ENCODE measurements around the gene CLCF1.

The CLCF1 gene

DNA sequence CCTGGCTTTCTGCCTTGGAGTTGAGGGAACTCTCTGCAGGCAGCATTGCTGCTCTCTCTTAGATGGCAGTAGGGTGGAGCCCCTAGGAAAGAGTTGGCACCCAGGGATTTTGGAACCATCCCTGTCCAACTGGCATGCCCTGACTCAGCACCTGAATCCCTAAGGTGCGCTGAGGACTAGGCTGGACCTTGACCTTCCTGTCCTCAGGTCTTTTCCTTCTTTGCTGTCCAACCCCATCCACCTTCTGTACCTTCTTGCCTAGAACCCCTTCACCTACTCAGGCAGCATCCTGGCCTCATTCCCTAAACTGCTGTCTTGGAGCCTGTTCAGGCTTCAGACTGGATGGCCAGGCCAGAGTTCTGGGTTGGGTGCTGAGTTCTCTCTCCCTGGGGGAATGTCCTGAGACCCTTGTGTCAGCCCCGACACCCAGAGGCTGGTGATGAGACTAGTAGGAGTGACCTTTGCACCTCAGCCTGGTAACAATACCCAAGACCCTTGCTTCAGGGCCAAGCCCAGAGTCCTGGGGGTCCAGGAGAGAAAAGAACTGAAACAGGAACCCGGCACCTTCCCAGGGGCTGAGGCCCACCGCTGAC lies 17.5 kb downstream of the CLCF1 start:
- no peak for DNase-seq

DNA sequence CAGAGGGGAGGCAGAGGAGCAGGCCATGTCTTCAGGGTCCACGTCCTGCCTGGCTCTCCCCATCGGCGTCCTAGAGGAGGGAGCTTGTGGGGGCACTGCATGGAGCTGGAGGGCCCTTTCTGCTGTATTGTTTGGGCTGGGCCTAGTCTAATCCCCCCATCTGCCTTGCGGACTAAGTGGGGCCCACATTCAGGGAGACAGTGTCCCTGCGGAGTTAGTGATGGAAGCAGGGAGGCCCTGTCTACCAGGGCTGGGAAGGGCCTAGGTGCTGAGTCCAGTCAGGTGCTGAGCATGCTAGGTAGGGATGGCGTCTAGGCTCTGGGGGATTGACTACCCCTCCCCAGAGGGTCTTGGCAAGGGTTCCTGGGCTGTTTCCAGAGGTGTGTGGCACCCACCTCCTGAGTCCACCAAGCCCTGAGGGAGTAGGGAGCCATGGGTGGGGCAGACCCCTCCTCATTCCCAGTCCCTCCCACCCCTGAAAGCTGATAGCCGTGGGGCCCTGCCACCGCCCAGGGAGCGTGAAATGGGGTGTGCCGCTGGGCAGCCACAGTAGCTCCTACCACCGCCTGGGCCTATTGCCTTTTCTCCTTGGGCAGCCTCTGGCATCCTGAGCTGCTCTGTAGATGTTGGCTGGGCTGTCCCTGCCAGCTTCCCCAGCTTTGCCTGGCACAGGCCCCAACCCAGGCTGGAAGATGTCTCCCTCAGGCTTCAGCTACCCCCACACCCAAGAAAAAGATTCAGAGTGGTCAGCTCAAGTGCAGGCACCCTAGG lies 18.2 kb downstream of the CLCF1 start:
- DNase-seq = no peak

DNA sequence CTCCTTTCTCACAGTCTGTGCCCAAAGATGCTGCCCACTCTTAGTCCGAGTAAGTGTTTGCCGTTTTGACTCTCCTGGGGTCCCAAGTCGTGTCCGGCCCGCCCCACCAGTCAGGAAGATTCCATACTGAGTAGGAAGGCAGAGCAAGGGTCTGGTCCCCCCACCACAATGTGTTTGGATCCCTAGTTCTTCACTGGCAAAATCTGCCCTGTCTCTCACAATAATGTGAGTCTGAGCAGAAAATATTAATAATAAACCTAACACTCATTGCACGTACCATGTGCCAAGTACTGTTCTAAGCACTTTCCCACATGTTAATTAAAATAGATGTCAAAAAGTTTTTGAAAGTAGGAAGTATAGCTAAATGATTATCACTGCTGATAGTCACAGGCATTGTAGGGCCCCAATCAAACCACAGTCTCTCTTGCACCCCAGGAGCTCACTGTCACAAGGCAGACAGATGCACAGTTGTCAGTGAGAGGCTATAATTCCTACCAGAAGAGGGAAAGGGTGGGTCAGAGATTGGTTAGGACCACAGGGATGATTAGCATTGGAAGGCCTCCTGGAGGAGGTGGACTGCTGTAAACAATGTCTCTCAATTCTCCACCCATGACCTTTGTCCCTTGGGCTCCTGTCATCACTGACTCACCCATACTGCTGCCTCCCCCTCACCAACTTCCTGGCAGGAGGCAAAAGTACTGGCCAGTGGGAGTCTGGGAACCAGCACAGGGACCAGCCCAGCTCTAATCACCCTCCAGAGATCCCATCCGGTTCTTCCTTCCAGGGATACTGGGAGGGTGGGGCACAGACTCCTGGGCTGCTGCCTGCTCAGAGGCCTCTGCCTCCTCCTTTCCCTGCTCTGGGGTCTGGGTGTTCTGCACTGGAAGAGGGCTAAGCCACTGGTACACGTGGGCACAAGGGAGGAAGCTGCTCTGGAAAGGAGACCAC lies 19.0 kb downstream of the CLCF1 start:
- DNase-seq = no peak

DNA sequence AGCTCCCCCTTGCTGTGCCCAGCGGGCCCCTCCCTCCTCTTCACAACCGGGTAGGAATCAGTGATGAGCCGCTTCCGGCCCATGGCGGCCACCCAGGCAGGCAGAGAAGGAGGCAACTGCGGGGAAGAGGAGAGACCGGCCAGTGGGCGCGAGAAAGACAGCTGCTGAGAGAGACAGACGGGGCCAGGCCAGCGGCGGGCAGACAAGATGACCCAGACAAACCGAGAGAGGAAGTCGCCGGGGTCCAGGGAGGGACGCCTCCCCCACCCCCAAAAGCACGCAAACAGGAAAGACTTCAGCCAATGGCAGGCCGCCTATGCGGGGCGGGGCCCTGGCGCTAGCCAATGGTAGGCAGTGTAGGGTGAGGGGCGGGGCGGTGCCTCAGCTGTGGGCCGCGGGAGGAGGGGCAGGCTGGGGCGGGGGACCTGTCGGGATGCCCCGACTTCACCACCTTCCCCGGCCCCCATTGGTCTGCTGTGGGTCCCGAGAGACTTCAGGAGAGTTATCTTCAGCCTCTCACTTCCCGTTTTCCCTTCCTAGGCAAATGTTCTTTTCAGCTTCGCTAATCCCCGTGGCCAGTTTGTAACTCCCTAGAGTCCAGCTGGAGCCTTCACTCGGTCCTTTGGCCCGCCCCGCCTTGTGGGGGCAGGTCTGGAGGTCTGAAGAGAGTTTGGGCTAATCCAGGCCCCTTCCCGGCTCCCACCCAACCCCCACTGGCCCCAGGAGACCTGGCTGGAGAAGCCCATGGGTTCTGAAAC lies 19.9 kb downstream of the CLCF1 start, which contains the start of gene POLD4:
Gene POLD4, minus strand, starts transcription at position 230 of the 758 bp plus-strand sequence. Its CDS starts 147 bp downstream, at position 83.
- DNase-seq = peak; percentile 85 to 93

DNA sequence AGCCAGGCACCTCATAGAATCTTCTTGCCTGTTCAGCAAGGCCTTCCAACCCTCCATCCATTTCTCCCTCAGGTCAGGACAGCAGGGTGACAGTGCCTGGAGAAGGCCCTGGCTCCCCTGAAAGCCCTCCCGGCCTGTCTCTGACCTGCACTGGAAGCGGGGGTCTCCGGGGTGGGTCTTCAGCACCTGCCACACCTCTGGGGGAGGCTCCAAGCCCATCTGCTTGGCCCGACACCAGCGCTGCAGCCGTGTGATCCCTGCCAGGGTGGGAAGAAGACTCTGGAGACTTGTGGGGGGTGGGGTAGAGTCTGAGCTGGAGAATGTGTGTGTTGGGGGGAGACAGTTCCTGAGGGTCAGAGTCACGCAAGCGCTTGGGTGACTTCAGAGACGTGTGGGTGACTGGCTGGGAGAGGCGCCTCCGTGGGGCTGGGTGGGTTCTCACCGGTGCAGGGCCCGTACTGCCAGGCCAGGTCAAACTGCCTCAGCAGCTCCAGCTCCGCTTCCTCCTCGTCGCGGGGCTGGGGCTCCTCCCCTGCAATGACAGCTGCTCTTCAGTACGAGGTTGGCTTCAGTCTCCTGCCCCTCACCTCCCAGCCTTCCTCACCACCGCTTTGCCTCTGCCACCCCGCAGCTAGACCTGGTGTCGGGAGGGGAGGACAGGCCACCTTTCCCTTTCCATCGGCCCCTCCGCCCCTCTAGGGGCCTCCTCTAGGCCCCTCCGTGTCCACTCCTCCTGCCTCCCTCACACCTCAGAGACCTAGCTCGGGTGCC lies 20.7 kb downstream of the CLCF1 start:
- no peak for DNase-seq

DNA sequence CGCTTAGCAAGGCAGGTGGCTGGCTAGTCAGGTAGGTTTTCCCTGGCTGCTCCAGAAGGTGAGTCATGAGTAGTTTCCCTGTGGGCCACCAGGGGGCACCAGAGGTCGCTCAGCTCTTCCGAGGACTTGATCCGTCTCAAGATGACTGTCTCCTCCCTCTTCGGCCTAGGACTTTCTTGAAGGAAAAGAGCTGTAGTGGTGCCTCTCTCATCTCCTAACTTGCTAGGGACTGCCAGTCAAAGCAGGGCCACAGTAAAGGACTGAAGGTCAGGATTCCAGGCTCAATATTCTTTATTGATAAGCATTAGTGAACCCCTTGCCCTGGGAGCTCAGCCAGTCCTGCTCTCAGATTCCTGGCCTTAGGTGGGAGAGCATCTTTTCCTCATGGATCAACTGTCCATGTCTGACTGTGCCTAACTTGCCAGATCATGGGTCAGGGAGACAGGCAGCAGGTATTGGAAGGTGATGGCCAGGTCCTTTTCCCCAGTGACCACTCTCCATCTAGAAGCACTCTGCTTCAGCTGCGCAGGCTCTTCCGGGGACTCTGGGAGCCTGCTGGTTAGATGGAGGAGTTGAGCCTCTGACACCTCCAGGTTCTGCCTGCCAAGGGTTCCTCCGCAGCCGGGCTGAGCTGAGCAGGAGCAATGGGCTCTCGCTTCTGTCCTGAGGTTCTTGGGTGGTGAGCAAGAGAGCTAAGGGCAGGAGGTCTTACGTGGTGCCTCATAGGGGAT lies 22.0 kb downstream of the CLCF1 start:
- peak; percentile 12 to 71 for DNase-seq

DNA sequence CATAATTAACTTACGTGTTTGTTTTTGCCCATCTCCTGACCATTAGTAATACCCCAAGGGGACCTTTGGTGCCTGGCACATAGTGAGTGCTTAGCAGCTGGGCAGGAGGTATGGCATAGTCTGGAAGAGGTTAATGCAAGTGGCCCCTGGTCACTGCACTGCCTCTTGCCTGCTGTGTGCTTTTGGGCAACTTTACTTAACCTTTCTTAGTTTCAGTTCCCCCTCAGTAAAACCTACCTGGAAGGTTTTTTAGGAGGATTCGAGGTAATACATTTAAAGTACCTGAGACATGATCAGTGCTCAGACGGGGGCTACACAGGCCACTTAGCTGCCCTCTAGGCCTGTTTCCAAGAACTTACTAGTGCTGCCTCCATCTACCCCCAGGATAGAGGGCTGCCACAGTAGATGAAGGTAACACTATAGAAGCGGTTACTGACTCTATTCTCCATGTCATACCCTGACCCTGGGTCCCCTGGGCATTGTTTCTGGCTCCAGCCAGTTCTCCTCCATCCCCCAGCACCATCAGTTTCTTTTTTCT lies 23.4 kb downstream of the CLCF1 start:
- no peak for DNase-seq

DNA sequence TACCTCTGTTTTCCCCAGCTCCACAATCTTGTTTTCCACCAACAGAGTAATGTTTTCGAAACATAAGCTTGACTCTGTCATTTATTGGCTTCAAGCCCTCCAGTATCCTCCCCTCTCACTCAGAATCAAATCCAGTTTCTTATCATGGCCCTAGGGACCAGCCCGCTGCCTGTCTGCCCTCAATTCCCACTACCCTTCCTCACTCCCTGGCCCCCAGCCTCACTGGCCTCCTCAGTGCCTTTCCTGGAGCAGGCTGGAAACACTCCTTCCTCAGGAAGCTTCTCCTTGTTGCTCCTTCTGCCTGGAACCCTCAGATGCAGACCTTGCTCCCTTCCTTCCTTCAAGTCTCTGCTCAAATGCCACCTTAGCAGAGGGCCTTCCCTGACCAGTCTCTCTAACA lies 23.9 kb downstream of the CLCF1 start:
- no peak for DNase-seq

DNA sequence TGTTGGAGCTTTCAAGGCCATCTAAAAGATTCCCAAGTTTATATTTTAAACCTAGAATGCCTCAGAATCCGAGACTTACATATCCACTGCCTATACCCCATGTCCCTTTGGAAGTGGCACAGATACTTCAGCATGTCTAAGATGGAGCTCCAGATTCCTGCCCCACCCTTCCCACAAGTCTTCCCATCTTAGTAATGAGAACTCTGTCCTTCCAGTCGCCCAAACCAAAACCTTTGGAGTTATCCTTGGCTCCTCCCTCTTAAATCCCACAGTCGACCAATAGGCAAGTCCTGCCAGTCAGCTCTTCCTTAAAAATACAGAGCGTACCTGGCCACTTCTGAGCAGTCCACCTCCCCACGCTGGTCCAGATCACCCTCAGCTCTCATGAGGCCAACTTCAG lies 24.4 kb downstream of the CLCF1 start:
- no peak for DNase-seq

DNA sequence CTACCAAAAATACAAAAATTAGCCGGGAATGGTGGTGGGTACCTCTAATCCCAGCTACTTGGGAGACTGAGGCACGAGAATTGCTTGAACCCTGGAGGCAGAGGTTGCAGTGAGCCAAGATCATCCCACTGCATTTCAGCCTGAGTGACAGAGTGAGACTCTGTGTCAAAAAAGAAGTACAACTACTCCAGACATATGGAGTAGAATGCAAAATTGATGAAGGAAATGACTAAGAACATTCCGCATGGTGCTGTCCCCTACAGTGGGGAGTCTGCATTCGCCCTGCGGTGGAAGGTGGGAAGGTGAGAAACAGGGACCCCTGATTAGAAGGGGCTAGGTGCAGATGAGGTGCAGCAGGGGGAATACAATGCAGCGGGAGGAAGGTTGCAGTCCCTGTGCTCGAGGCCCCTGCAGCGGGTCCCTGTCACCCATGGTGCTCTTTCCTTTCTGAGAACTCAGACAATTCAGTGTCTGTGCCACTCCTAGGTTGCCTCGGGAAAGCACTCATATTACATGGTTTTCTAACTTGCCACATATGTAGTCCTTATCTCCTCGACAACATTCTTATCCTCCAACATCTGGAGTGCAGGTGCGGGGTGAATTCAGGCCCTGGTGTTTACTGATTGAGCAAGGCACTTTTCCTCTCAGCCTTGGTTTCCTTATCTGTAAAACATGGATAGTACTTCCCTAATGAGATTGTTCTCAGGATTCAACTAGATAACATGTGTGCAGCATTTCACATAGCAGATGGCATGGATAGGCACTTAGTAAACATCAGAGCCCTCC lies 25.2 kb downstream of the CLCF1 start:
- DNase-seq = no peak

DNA sequence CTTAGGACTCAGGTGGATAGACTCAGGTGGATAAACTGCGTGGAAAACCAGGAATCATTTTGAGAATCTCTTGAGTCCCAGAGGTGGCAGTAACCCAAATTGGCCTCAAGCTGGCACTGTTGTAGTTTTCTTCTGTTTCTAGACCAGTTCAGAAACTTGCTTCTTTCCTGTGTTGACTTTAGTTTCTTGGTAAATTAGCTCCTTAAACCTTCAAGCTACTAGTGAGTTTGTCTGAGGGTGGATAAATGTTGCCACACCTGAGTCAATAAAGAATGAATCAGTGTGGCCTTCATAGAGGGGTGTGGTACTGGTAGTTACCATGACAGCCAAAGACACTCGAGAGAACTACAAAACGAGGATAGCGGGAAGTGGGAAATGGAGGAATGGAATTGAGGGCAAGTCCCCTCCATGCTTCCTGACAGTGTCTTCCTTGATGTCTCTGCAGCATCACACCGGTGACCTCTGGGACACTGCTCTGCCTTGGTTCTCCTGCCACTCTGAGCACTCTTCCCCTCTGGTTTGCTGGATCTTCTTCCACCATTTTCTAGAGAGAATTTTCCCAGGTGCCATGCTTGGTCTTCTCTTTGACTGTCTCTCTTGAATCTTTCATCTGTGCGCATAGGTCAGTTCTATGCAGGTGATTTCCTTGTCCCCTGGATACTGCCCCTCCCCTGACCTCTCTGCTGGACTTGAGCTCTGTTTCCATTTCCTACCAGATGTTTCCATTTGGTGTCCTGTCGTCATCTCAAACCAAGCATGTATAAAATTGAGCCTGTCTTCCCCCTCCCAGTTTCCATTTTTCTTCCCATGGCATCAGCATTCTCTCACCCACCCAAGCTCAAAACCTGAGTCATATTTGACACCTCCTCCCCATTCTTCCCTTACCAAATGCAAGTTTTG lies 27.2 kb downstream of the CLCF1 start:
- DNase-seq = no peak

DNA sequence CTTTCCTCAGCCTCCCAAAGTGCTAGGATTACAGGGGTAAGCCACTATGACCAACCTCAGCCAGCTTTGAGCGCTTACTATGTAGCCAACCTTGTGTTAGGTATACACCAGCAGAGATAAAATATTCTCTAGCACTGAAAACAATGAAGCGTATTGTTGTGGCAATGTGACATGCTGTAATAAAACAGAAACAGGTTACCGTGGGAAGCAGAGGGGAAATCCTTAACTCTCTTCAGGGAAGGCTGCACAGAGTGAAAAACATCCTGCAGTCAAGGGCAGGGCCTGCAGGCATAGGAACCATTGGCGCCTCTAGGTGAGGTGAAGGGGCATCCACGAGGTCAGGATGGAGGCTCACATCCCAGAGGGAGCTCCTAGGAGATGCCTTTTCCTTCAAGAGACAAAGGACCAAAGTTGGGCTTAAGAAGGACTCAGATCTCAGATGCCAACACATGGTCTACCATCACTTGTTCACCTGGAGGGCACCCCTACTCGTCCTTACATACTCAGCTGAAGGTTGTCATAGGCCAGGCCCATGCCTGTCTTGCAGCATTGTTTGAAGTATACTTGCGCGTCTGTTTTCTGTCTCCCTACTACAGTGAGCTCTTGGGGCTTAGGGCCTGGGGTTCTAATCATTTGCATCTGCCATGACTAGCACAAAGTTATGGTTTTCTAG lies 28.0 kb downstream of the CLCF1 start:
- no peak for DNase-seq

DNA sequence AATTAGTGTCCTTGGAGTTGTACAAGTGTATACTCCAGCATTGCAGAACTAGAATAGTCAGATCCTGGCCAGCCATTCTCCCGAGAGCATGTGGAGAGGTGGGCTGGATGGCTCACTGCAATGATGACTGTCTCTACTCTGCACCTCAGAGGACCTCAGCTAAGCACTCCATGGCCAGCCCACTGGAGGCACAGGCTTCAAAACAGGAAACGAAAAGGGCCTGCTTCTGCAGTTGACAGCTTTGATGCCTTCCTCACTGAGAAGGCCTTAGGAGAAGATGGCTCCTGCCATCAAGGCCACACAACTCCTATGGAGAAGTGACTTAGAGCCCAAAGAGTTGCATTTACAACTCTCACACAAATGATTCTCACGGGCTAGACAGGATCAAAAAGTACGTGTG lies 29.1 kb downstream of the CLCF1 start:
- no peak for DNase-seq

DNA sequence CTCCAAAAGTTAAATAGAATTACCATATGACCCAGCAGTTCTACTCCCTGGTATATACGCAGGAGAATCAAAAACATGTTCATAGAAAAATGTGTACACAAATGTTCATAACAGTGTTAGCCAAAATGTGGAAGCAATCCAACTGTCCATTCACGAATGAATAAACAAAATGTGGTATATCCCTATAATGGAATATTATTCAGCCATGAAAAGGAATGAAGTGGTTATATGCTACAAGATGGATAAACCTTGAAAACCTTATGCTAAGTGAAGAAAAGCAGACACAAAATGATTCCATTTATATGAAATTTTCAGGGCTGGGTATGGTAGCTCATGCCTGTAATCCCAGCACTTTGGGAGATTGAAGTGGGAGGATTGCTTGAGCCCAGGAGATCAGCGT lies 36.1 kb downstream of the CLCF1 start:
- DNase-seq = no peak

DNA sequence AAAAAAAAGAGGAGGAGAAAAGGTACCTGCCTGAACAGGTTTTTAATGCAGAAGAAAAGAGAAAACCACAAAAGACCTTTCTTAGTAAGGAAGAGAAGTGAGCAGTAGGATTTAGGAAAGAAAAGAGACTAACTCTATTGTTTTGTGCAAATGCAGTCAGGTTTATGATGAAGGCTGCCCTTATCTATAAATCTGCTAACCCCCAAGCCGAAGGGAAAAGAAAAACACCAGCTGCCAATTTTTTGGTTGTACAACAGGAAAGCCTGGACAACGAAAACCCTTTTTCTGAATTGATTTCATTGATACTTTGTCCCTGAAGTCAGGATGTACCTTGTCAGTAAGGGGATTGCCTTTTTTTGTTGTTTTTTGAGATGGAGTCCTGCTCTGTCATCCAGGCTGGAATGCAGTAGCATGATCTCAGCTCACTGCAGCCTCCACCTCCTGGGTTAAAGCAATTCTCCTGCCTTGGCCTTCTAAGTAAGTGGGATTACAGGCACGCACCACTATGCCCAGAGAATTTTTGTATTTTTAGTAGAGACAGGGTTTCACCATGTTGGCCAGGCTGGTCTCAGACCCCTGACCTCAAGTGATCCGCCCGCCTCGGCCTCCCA lies 41.2 kb downstream of the CLCF1 start:
- DNase-seq = no peak

DNA sequence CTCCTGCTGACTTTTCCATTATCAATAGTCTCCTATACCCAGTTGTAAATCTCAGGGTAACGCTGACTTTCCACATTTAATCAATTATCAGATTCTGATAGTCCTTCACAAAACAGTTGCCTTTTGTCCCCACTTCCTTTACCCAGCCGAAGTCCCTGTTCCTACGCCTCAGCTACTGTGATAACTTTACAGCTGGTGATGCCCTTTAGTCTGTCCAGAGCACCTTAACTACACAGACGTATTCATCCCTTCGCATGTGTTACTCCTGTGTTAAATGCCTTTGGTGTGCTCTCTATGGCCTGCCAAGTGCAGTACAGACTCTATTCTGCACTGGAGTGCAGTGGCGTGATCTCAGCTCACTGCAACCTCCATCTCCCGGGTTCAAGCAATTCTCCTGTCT lies 49.9 kb downstream of the CLCF1 start:
- DNase-seq = no peak

DNA sequence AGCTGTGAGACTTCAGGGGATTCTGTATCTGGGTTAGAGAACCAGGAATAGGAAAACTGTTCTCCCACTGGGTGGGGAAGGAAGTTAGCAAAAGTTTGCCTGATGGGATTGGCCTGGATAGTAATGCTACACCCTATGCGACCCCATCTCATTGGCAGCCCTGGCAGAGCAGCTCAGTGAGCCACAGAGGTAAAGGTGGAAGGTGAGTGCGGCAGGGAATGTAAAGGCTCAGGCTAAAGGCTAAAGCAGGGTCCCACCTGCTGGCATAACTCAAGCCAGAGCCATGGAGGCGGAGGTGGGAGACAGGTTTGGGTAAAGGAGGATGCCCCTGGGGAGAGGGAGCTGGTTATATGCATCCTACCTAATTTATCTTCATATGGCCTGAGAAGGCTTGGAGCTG lies 51.3 kb downstream of the CLCF1 start:
- no peak for DNase-seq

DNA sequence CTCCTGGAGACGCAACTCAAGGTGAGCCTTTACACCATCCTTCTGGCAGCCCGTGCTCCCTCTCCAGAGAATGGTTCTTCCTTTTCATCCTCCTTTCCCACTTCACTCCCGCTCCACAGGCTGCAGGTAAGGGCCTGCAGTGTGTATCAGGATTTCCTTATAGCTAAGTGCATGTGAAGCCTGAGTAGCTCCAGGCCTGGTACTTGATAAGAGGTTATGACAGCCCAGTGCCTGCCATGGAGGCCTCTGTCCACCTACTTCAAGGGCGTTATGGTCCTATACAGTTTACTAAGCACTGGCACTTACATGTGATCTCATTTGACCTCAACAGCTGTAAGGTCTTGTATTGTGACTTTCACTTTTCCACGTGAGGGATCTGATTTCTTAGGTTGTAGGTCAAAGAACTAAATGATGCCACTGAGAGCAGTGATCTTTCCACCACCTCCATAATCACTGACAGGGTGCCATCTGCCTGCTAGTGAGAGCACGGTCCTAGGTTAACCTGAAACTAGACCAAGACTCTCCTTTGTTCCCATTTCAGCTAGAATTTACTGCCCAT lies 52.0 kb downstream of the CLCF1 start:
- no peak for DNase-seq

All from NCI-H446 (cell line).